ENCODE measurements around the gene GPR26. TPM values are rescaled to one million over a fixed set of nuclear protein-coding genes. Genes with fewer than 3 reads are reported as not detected.
"Not testable (repeated sequence)": the region's sequence is repeated elsewhere in the genome, so short reads cannot be mapped to it uniquely, and the experiment has no call there.

Gene GPR26
- total RNA-seq, 1 donor from 2014 or later, result 0.14 TPM

DNA sequence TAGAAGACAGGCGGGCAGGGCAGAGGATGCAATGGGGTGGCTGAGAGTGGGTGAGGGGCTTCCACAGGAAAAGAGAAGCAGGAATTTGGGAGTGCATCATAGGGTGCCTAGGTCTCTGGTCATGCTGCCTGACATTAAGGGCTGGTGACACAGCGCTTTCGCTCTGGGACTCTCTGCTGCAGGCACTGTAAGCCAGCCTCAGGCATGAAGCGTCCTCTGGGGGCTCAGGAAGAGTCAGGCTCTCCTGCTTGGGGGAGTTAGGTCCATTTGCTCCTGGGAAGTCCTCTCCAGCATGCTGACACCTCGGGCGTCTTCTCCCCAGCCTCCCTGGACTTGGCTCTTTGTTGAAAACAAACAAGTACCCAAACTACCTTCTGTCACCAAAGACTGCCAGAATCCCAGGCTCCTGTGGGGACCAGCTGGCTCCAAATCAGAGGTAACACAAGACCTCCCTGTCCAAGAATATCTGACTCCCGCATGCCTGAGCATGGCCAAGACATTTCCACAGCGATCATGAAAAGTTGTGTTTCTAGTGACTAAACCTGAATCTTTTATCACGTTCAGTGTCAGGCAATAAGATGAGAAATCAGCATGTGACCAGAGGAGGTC lies 55.4 kb downstream of the GPR26 start:
- Mint-ChIP-seq H3K4me1 (ENCODE audit: unreplicated experiment) (no peaks in the 10 kb centered on the region), H3K36me3 (no peaks in the 10 kb centered on the region), H3K9me3 (no peaks in the 10 kb centered on the region), H3K27ac (no peak overlapping the region), H3K4me3 (no peak overlapping the region), H3K27me3 (peaks cover 20% of the 10 kb centered on the region)
- no peak for DNase-seq (ENCODE audit: extremely low spot score, unreplicated experiment)
- TF ChIP-seq CTCF (conservative IDR thresholded peaks at IDR 0.05), result no peak

DNA sequence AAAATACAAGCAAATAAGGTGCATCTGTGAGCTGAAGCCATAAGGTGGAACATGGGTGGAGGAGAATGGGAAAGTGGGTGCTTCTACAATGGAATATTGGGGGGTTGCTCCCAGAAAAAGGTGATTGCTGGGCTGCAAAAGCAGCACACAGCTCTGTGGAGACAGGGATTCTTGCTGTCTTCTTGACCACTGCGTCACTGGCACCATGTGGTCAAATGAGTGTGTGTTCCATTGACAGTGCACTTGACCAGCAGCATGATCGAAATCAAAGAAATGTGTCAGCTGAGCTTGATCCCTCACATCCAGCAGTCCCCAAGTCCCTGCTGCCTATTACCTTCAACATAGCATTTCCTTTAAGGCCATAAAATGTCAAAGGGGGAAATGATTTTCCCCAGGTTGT lies 56.2 kb downstream of the GPR26 start:
- Mint-ChIP-seq H3K4me1 (ENCODE audit: unreplicated experiment) (no peaks in the 10 kb centered on the region), H3K27ac (no peak overlapping the region), H3K36me3 (no peaks in the 10 kb centered on the region), H3K9me3 (no peaks in the 10 kb centered on the region), H3K27me3 (peaks cover 18% of the 10 kb centered on the region), H3K4me3 (no peak overlapping the region)
- no peak for TF ChIP-seq CTCF (conservative IDR thresholded peaks at IDR 0.05)
- DNase-seq (ENCODE audit: extremely low spot score, unreplicated experiment), result no peak

GRCh38 chr10:123724747-123725146 lies 58.6 kb downstream of the GPR26 start:
- Mint-ChIP-seq H3K27ac (no peak overlapping the region), H3K4me1 (ENCODE audit: unreplicated experiment) (no peaks in the 10 kb centered on the region), H3K27me3 (peaks cover 18% of the 10 kb centered on the region), H3K36me3 (no peaks in the 10 kb centered on the region), H3K9me3 (no peaks in the 10 kb centered on the region), H3K4me3 (no peak overlapping the region)
- DNase-seq (ENCODE audit: extremely low spot score, unreplicated experiment), result no peak
- TF ChIP-seq CTCF (conservative IDR thresholded peaks at IDR 0.05), result no peak

GRCh38 chr10:123726381-123726780 lies 60.2 kb downstream of the GPR26 start:
- no peak overlapping the region for H3K27ac Mint-ChIP-seq
- no peaks in the 10 kb centered on the region for H3K9me3 Mint-ChIP-seq
- no peaks in the 10 kb centered on the region for H3K4me1 Mint-ChIP-seq (ENCODE audit: unreplicated experiment)
- H3K36me3 Mint-ChIP-seq, result no peaks in the 10 kb centered on the region
- DNase-seq (ENCODE audit: extremely low spot score, unreplicated experiment), result no peak
- H3K4me3 Mint-ChIP-seq, result no peak overlapping the region
- peaks cover 11% of the 10 kb centered on the region for H3K27me3 Mint-ChIP-seq
- no peak for TF ChIP-seq CTCF (conservative IDR thresholded peaks at IDR 0.05)

- no peak for TF ChIP-seq CTCF (conservative IDR thresholded peaks at IDR 0.05)
- Mint-ChIP-seq H3K27me3 (peaks cover 10% of the 10 kb centered on the region), H3K36me3 (no peaks in the 10 kb centered on the region), H3K9me3 (no peaks in the 10 kb centered on the region), H3K27ac (no peak overlapping the region), H3K4me1 (ENCODE audit: unreplicated experiment) (no peaks in the 10 kb centered on the region), H3K4me3 (no peak overlapping the region)
- DNase-seq (ENCODE audit: extremely low spot score, unreplicated experiment), result no peak
These were observed 60.7 kb downstream of the GPR26 start for GRCh38 chr10:123726836-123727235.

GRCh38 chr10:123729523-123729922 lies 63.4 kb downstream of the GPR26 start:
- H3K36me3 Mint-ChIP-seq, result no peaks in the 10 kb centered on the region
- no peak for TF ChIP-seq CTCF (conservative IDR thresholded peaks at IDR 0.05)
- no peak overlapping the region for H3K4me3 Mint-ChIP-seq
- no peaks in the 10 kb centered on the region for H3K9me3 Mint-ChIP-seq
- no peaks in the 10 kb centered on the region for H3K27me3 Mint-ChIP-seq
- no peaks in the 10 kb centered on the region for H3K4me1 Mint-ChIP-seq (ENCODE audit: unreplicated experiment)
- no peak for DNase-seq (ENCODE audit: extremely low spot score, unreplicated experiment)
- H3K27ac Mint-ChIP-seq, result no peak overlapping the region

- not testable (repeated sequence) for H3K9me3 Mint-ChIP-seq; H3K27me3 Mint-ChIP-seq; H3K4me3 Mint-ChIP-seq; DNase-seq (ENCODE audit: extremely low spot score, unreplicated experiment); H3K36me3 Mint-ChIP-seq; H3K4me1 Mint-ChIP-seq (ENCODE audit: unreplicated experiment); H3K27ac Mint-ChIP-seq
These were observed 70.8 kb downstream of the GPR26 start for GRCh38 chr10:123736917-123737316.
